Measurements from ENCODE around the gene HMGN3.

- TF ChIP-seq CTCF (IDR thresholded peaks at IDR 0.05; ENCODE audit: poor library complexity) (no peak), EZH2 (IDR thresholded peaks at IDR 0.05; ENCODE audit: borderline replicate concordance) (no peak), EZH2phosphoT487 (IDR thresholded peaks at IDR 0.05; ENCODE audit: low read depth, severe bottlenecking, unreplicated experiment) (no peak)
Measured at GRCh38 chr6:79186564-79186963, 47.9 kb downstream of the HMGN3 start.
